Type B pancreatic cell (in vitro differentiated cells): Measurements from ENCODE around the gene SLC6A18. TPM values are rescaled to one million over a fixed set of nuclear protein-coding genes. Genes with fewer than 3 reads are reported as not detected.
A peak's percentile ranks its signal among the peaks of the same experiment; 100 is the strongest.

ENCODE experiments used
- DNase-seq: peaks from one replicate; pipeline ENCODE4 v3.0.0; 2021; ENCODE audit warnings: mixed read lengths; ENCODE audit not compliant: unreplicated experiment; ENCODE audit errors: extremely low spot score
- H3K27ac Mint-ChIP-seq: 2 replicates; pipeline ENCODE4 v1.8.0; 2021; ENCODE audit warnings: mild to moderate bottlenecking, mixed read lengths
- H3K27me3 Mint-ChIP-seq: 2 replicates; pipeline ENCODE4 v1.8.0; 2021; ENCODE audit warnings: mixed read lengths
- H3K36me3 Mint-ChIP-seq: 2 replicates; pipeline ENCODE4 v1.8.0; 2021; ENCODE audit warnings: mixed read lengths
- H3K4me1 Mint-ChIP-seq: one replicate; pipeline ENCODE4 v1.8.0; 2021; ENCODE audit warnings: mixed read lengths; ENCODE audit not compliant: unreplicated experiment
- H3K4me3 Mint-ChIP-seq: 2 replicates; pipeline ENCODE4 v1.8.0; 2021; ENCODE audit warnings: mild to moderate bottlenecking, mixed read lengths
- H3K9me3 Mint-ChIP-seq: 2 replicates; pipeline ENCODE4 v1.8.0; 2021; ENCODE audit warnings: mixed read lengths
- total RNA-seq: library from RNA; stranded (reverse); gene quantifications from 2 replicates; pipeline ENCODE4 v1.2.1, GENCODE V29; 2021; ENCODE audit warnings: low replicate concordance
- TF ChIP-seq, protein P1 (sequence below): fragments of 200-600 bp; sonication (generic); conservative IDR thresholded peaks from 2 replicates; pipeline ENCODE4 v1.5.0; 2021; ENCODE audit warnings: antibody characterized with exemption, mild to moderate bottlenecking

SLC6A18 gene
- total RNA-seq, 1 donor from 2014 or later = 0.41 TPM

- Mint-ChIP-seq H3K9me3 (no peaks in the 10 kb centered on the region), H3K4me1 (peaks cover 20% of the 10 kb centered on the region), H3K4me3 (peak overlapping the region; percentile 31), H3K27me3 (peaks cover 8% of the 10 kb centered on the region), H3K36me3 (no peaks in the 10 kb centered on the region), H3K27ac (peak overlapping the region; percentile 67)
- no peak for DNase-seq
- TF ChIP-seq, protein P1, sequence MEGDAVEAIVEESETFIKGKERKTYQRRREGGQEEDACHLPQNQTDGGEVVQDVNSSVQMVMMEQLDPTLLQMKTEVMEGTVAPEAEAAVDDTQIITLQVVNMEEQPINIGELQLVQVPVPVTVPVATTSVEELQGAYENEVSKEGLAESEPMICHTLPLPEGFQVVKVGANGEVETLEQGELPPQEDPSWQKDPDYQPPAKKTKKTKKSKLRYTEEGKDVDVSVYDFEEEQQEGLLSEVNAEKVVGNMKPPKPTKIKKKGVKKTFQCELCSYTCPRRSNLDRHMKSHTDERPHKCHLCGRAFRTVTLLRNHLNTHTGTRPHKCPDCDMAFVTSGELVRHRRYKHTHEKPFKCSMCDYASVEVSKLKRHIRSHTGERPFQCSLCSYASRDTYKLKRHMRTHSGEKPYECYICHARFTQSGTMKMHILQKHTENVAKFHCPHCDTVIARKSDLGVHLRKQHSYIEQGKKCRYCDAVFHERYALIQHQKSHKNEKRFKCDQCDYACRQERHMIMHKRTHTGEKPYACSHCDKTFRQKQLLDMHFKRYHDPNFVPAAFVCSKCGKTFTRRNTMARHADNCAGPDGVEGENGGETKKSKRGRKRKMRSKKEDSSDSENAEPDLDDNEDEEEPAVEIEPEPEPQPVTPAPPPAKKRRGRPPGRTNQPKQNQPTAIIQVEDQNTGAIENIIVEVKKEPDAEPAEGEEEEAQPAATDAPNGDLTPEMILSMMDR = no peak
These were observed 39.4 kb upstream of the SLC6A18 start for GRCh38 chr5:1185629-1186350.

- peaks cover 11% of the 10 kb centered on the region for H3K27me3 Mint-ChIP-seq
- TF ChIP-seq, protein P1 = no peak
- no peak overlapping the region for H3K4me3 Mint-ChIP-seq
- H3K4me1 Mint-ChIP-seq = peaks cover 20% of the 10 kb centered on the region
- peak overlapping the region; percentile 67 for H3K27ac Mint-ChIP-seq
- H3K36me3 Mint-ChIP-seq = no peaks in the 10 kb centered on the region
- no peak for DNase-seq
- H3K9me3 Mint-ChIP-seq = no peaks in the 10 kb centered on the region
These were observed 38.6 kb upstream of the SLC6A18 start for GRCh38 chr5:1186351-1187233.

- no peaks in the 10 kb centered on the region for H3K9me3 Mint-ChIP-seq
- TF ChIP-seq, protein P1 = no peak
- H3K4me3 Mint-ChIP-seq = no peak overlapping the region
- H3K4me1 Mint-ChIP-seq = peaks cover 20% of the 10 kb centered on the region
- H3K27ac Mint-ChIP-seq = no peak overlapping the region
- DNase-seq = no peak
- no peaks in the 10 kb centered on the region for H3K36me3 Mint-ChIP-seq
- H3K27me3 Mint-ChIP-seq = peaks cover 11% of the 10 kb centered on the region
These were observed 37.8 kb upstream of the SLC6A18 start for GRCh38 chr5:1187234-1187949.

- no peak overlapping the region for H3K27ac Mint-ChIP-seq
- H3K9me3 Mint-ChIP-seq = no peaks in the 10 kb centered on the region
- no peaks in the 10 kb centered on the region for H3K36me3 Mint-ChIP-seq
- DNase-seq = no peak
- peaks cover 18% of the 10 kb centered on the region for H3K4me1 Mint-ChIP-seq
- H3K27me3 Mint-ChIP-seq = peaks cover 12% of the 10 kb centered on the region
- TF ChIP-seq, protein P1 = no peak
- no peak overlapping the region for H3K4me3 Mint-ChIP-seq
These were observed 37.2 kb upstream of the SLC6A18 start for GRCh38 chr5:1187950-1188334.

DNA sequence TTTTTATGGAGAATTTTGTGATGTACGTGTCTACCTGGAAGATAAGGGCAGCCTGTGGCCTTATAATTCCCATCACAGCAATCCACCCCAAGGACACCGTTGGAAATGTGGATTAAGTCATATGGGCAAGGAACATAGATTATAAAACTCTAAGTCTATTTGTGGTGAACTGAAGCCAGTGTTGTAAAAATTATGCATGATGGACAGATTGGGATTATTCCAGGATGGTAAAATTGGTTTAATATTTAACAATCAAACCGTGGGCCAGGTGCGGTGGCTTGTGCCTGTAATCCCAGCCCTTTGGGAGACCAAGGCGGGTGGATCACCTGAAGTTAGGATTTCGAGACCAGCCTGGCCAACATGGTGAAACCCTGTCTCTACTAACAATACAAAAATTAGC, 36.7 kb upstream of the SLC6A18 start:
- Mint-ChIP-seq H3K9me3 (no peaks in the 10 kb centered on the region), H3K4me3 (no peak overlapping the region), H3K27ac (no peak overlapping the region), H3K27me3 (peaks cover 14% of the 10 kb centered on the region), H3K36me3 (no peaks in the 10 kb centered on the region), H3K4me1 (peaks cover 15% of the 10 kb centered on the region)
- TF ChIP-seq, protein P1 = no peak
- no peak for DNase-seq
